Fibroblast of lung (primary cell): ENCODE results near the gene SHROOM3. TPM values are rescaled to one million over a fixed set of nuclear protein-coding genes. Genes with fewer than 3 reads are reported as not detected.

ENCODE experiments used
- DNase-seq, 2 donors: peaks; one replicate each; pipeline versions ENCODE4 v3.0.0 to v3.0.0-alpha.2; 2010; ENCODE audit warnings: low read depth in 2 of 2
- H2AFZ ChIP-seq: 2 replicates; pipeline ENCODE4 v1.5.1; 2012; ENCODE audit warnings: low read length, control low read depth, inconsistent platforms
- H3K27ac ChIP-seq: 2 replicates; pipeline ENCODE4 v1.5.1; 2011; ENCODE audit warnings: low read length, control low read depth; ENCODE audit not compliant: insufficient read depth
- H3K27me3 ChIP-seq: 2 replicates; pipeline ENCODE4 v1.5.1; 2011; ENCODE audit warnings: mild to moderate bottlenecking, low read length; ENCODE audit not compliant: control insufficient read depth, insufficient read depth
- H3K36me3 ChIP-seq: 2 replicates; pipeline ENCODE4 v1.5.1; 2011; ENCODE audit warnings: low read length; ENCODE audit not compliant: control insufficient read depth, insufficient read depth
- H3K4me1 ChIP-seq: 2 replicates; pipeline ENCODE4 v1.5.1; 2011; ENCODE audit warnings: low read length; ENCODE audit not compliant: control insufficient read depth, insufficient read depth; ENCODE audit errors: extremely low read depth
- H3K4me2 ChIP-seq: 2 replicates; pipeline ENCODE4 v1.5.1; 2011; ENCODE audit warnings: low read length, control low read depth; ENCODE audit not compliant: insufficient read depth; ENCODE audit errors: extremely low read depth
- H3K4me3 ChIP-seq, 4 experiments: fragments of 200-600 bp in 1 of 4; sonication (generic) in 1 of 4; replicated peaks in 1 of 4; 2 replicates each; pipeline ENCODE4 v1.5.1; 2011 to 2016; ENCODE audit warnings: low read length in 4 of 4, low read depth in 3 of 4, mild to moderate bottlenecking in 3 of 4, control low read depth in 2 of 4, inconsistent platforms in 1 of 4, mixed read lengths in 1 of 4; ENCODE audit not compliant: insufficient read depth in 1 of 4; ENCODE audit errors: control extremely low read depth in 1 of 4
- H3K79me2 ChIP-seq: 2 replicates; pipeline ENCODE4 v1.5.1; 2012; ENCODE audit warnings: mild to moderate bottlenecking, low read length, inconsistent platforms; ENCODE audit not compliant: control insufficient read depth, insufficient read depth
- H3K9ac ChIP-seq: 2 replicates; pipeline ENCODE4 v1.5.1; 2011; ENCODE audit warnings: mild to moderate bottlenecking, low read length, control low read depth; ENCODE audit not compliant: insufficient read depth
- H3K9me3 ChIP-seq: 2 replicates; pipeline ENCODE4 v1.5.1; 2012; ENCODE audit warnings: low read depth, low read length; ENCODE audit not compliant: control insufficient read depth, insufficient read depth
- H4K20me1 ChIP-seq: 2 replicates; pipeline ENCODE4 v1.5.1; 2011; ENCODE audit warnings: low read length; ENCODE audit not compliant: control insufficient read depth, insufficient read depth; ENCODE audit errors: extremely low read depth
- EZH2 ChIP-seq: IDR thresholded peaks from 2 replicates; pipeline ENCODE4 v1.5.1; 2012; ENCODE audit warnings: low read length, control low read depth, mild to moderate bottlenecking; ENCODE audit errors: missing control alignments
- polyA plus RNA-seq, 2 donors: library from polyadenylated mRNA; depleted of rRNA in 1 of 2; stranded (reverse) in 1 of 2; unstranded in 1 of 2; fragments of >200 nt; gene quantifications; 2 replicates each; pipeline ENCODE4 v1.2.1, GENCODE V29; 2011 to 2012; ENCODE audit warnings: missing spikeins in 1 of 2
- total RNA-seq: library from RNA; depleted of rRNA; stranded (reverse); fragments of >200 nt; gene quantifications from 2 replicates; pipeline ENCODE4 v1.2.1, GENCODE V29; 2014
- TF ChIP-seq, protein P1 (sequence below), 2 donors: IDR thresholded peaks in 1 of 2; conservative IDR thresholded peaks in 1 of 2; 1 replicate in 1 of 2; 2 replicates in 1 of 2; pipeline ENCODE4 v1.5.1; 2011 to 2012; ENCODE audit warnings: low read length in 2 of 2, control low read depth in 1 of 2, inconsistent platforms in 1 of 2, low read depth in 1 of 2, mild to moderate bottlenecking in 1 of 2

Gene SHROOM3
- total and polyA plus RNA-seq, 2 donors (not counting 1 experiment from before 2014, with no cell fraction given) = 9.9 to 23.9 TPM

GRCh38 chr4:76589402-76589801 lies 154.4 kb downstream of the SHROOM3 start:
- H3K9ac ChIP-seq = no peak overlapping the region

DNA sequence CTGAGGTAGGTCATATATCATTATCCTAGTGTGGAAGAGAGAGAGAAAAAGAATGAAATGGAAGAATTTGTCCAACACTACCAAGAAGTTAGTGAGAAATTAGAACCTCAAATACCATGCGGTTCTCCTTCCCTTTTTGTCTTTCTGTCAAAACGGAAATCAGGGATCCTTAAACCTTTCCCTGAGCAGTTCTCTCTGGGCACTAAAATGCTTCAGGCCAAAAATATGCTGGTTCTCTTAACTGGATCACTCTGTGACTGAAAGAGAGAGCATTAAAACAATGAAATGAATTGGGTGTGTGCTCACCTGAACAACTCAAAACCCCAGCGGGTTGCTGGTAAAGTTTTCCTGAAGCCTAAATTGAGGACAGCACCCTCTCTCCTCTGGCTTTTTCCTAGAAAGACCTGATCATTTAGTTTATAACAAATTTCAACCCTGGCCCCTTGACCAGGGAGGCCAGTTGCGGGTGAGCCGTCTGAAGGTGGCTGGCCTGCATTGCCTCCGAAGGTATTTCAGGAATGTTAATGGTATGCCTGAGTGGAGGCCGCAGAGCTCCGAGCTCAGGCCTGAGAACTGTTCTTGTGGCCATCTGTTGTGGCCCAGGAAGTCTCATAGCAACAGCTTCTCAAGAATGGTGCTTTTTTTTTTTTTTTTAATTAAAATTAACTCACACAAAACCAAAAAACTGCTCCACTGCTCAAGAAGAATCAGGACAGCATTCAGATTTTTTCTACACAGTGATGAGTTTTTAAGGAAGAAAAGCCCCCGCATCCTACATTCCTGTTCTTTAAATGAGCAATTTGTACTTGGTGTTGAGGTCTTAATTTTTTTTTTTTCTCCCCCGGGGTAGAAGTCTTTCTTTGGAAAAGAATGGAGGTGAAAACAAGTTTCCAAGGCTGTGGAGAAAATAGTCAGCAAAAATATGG lies 155.1 kb downstream of the SHROOM3 start:
- DNase-seq = peak; percentile 83 to 99
- Histone ChIP-seq H3K9me3 (no peaks in the 10 kb centered on the region), H3K79me2 (no peaks in the 10 kb centered on the region), H3K4me2 (peak overlapping the region; percentile 60), H4K20me1 (no peaks in the 10 kb centered on the region), H3K27me3 (no peaks in the 10 kb centered on the region), H3K27ac (peak overlapping the region; percentile 63), H3K9ac (no peak overlapping the region), H3K4me1 (peaks cover 10% of the 10 kb centered on the region), H2AFZ (no peak overlapping the region), H3K36me3 (no peaks in the 10 kb centered on the region), H3K4me3 (no peak overlapping the region)
- TF ChIP-seq, protein P1, sequence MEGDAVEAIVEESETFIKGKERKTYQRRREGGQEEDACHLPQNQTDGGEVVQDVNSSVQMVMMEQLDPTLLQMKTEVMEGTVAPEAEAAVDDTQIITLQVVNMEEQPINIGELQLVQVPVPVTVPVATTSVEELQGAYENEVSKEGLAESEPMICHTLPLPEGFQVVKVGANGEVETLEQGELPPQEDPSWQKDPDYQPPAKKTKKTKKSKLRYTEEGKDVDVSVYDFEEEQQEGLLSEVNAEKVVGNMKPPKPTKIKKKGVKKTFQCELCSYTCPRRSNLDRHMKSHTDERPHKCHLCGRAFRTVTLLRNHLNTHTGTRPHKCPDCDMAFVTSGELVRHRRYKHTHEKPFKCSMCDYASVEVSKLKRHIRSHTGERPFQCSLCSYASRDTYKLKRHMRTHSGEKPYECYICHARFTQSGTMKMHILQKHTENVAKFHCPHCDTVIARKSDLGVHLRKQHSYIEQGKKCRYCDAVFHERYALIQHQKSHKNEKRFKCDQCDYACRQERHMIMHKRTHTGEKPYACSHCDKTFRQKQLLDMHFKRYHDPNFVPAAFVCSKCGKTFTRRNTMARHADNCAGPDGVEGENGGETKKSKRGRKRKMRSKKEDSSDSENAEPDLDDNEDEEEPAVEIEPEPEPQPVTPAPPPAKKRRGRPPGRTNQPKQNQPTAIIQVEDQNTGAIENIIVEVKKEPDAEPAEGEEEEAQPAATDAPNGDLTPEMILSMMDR (conservative IDR thresholded peaks at IDR 0.05 in 1 of 2, IDR thresholded peaks at IDR 0.05 in 1 of 2; ENCODE audit: low read depth in 1 of 2, low read length in 2 of 2) = no peak
- TF ChIP-seq EZH2 = no peak

More at GRCh38 chr4:76589402-76589801, 154.4 kb downstream of the SHROOM3 start:
- Histone ChIP-seq H3K4me1 (peaks cover 10% of the 10 kb centered on the region), H3K27me3 (no peaks in the 10 kb centered on the region), H3K4me2 (peak overlapping the region; percentile 60), H4K20me1 (no peaks in the 10 kb centered on the region), H2AFZ (no peak overlapping the region), H3K36me3 (no peaks in the 10 kb centered on the region), H3K9me3 (no peaks in the 10 kb centered on the region), H3K4me3 (no peak overlapping the region), H3K79me2 (no peaks in the 10 kb centered on the region), H3K27ac (peak overlapping the region; percentile 63)
- TF ChIP-seq EZH2 = no peak
- TF ChIP-seq, protein P1 (conservative IDR thresholded peaks at IDR 0.05 in 1 of 2, IDR thresholded peaks at IDR 0.05 in 1 of 2; ENCODE audit: low read depth in 1 of 2, low read length in 2 of 2) = no peak
- peak; percentile 69 to 88 for DNase-seq

DNA sequence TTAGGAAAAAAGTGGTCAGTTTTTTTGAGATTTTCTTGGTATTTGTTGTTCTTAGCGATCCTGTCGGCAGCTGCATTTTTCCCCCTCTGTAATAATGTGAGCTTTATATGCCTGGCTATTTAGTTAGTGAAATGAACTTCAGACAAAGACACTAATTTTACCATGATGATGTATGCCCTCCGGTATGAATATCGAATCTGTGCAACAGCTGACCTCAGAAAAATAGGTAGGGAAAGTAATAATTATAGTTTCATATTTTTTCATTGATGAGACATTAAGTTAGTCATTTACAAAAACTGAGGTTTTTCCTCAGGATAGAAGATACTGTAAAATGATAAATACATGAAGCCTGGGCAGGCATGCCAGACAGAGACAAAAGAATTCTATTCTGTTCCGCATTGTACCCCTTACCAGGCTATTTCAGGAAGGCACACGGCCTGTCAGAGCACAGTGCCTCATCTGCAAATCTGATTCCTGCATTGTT lies 155.8 kb downstream of the SHROOM3 start:
- Histone ChIP-seq H3K36me3 (no peaks in the 10 kb centered on the region), H3K9me3 (no peaks in the 10 kb centered on the region), H2AFZ (no peak overlapping the region), H3K79me2 (no peaks in the 10 kb centered on the region), H3K4me2 (no peak overlapping the region), H4K20me1 (no peaks in the 10 kb centered on the region), H3K4me3 (no peak overlapping the region), H3K27ac (peak overlapping the region; percentile 63), H3K27me3 (no peaks in the 10 kb centered on the region), H3K9ac (no peak overlapping the region), H3K4me1 (peaks cover 10% of the 10 kb centered on the region)
- no peak for TF ChIP-seq EZH2
- TF ChIP-seq, protein P1 (conservative IDR thresholded peaks at IDR 0.05 in 1 of 2, IDR thresholded peaks at IDR 0.05 in 1 of 2; ENCODE audit: low read depth in 1 of 2, low read length in 2 of 2) = no peak
- DNase-seq = peak in 1 of 2 donors; percentile 86
